ENCODE measurements around the gene ATP5IF1. TPM values are rescaled to one million over a fixed set of nuclear protein-coding genes. Genes with fewer than 3 reads are reported as not detected.

Gene ATP5IF1
- total and polyA plus RNA-seq, 2 of the 13 experiments (the other 11 are each of a cell fraction or from before 2014, with no cell fraction given), result 97.7 to 131 TPM

DNA sequence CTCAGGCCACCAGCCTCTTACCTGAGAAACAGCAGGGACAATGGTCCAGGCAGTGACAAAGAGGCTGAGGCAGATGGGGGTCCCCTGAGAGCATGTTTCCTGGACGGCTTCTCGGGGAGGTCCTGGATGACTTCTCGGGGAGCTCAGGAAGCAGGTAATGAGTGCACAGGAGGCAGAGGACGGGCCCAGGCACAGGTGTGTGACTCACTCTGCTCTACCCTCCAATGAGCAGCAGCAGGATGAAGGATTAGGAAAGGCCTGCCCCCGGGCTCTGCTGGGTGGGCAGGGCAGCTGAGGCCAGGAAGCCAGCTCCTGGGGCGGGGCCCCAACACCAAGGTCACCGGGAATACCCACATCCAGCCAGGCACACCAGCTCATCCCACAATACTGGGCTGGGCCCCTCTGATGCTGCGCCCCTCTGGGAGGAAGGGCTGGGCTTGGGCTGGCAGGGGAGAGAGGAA, 42.2 kb upstream of the ATP5IF1 start:
- intact Hi-C loops (cut with micrococcal nuclease; ENCODE audit: unreplicated experiment), result no loop called here
- CTCF ChIA-PET (ENCODE audit: low intra/inter-chr PET ratio, low total read pairs), result no interaction called here
- H3K4me3 ChIP-seq (replicated peaks in 1 of 3; ENCODE audit: insufficient read depth in 1 of 3, low read depth in 2 of 3, low read length in 3 of 3), result peak overlapping the region in 1 of 3 experiments; percentile 47; a peak in 1 of 6 replicates
- H3K9me3 ChIP-seq (ENCODE audit: low read length), result no peaks in the 10 kb centered on the region
- peaks cover 1 to 2% of the 10 kb centered on the region in 2 experiments; a peak in 1 of 5 replicates for H3K36me3 ChIP-seq (replicated peaks in 1 of 2; ENCODE audit: control insufficient read depth in 1 of 2, insufficient read depth in 2 of 2, low read length in 2 of 2)
- no TSS peak for BruUV-seq (replicated peaks)
- H3K27me3 ChIP-seq (ENCODE audit: control insufficient read depth in 1 of 2, insufficient read depth in 2 of 2, low read length in 2 of 2), result no peaks in the 10 kb centered on the region
- peaks cover 34% of the 10 kb centered on the region for H3K4me1 ChIP-seq (ENCODE audit: insufficient read depth, low read length)
- H3K79me2 ChIP-seq (ENCODE audit: insufficient read depth, low read length), result no peaks in the 10 kb centered on the region
- peak overlapping the region; percentile 10 for H3K9ac ChIP-seq (ENCODE audit: insufficient read depth, low read depth, low read length)
- peak overlapping the region; percentile 52 for H3K4me2 ChIP-seq (ENCODE audit: low read depth, low read length)
- H2AFZ ChIP-seq (ENCODE audit: low read length), result no peak overlapping the region
- 40% methylated on average over 3 of the region's 8 CpGs for WGBS (ENCODE audit: low lambda C conversion rate)
- FAIRE-seq, result no peak
- POLR2A ChIA-PET, result interaction anchor here (0.6 to 1.6 kb wide), 3 partner anchors 42 to 136 kb away, joined by 3 read pairs; partner anchors contain the start of genes ATP5IF1 and EYA3
- ATAC-seq, result peak; percentile 74
- H4K20me1 ChIP-seq (ENCODE audit: insufficient read depth, low read length), result no peaks in the 10 kb centered on the region
- H3K27ac ChIP-seq (ENCODE audit: extremely low read length, insufficient read depth, low read length), result no peak overlapping the region
- DNase-seq (ENCODE audit: low spot score), result peak; percentile 57
- in situ Hi-C loops (cut with HindIII; ENCODE audit: extremely low pct_ligation_motif_present, low pct_unique_long_range_greater_than_20kb), result no loop called here
- TF ChIP-seq KLF12 (CRISPR knock-in tag; IDR thresholded peaks at IDR 0.05; ENCODE audit: borderline replicate concordance), result no peak
- TF ChIP-seq, protein P1, sequence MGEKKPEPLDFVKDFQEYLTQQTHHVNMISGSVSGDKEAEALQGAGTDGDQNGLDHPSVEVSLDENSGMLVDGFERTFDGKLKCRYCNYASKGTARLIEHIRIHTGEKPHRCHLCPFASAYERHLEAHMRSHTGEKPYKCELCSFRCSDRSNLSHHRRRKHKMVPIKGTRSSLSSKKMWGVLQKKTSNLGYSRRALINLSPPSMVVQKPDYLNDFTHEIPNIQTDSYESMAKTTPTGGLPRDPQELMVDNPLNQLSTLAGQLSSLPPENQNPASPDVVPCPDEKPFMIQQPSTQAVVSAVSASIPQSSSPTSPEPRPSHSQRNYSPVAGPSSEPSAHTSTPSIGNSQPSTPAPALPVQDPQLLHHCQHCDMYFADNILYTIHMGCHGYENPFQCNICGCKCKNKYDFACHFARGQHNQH (CRISPR knock-in tag; IDR thresholded peaks at IDR 0.05), result 0 out of 2 replicates have a peak, but pooled peaks have one; percentile 23
- no peak for TF ChIP-seq NFE2L1 (CRISPR knock-in tag; IDR thresholded peaks at IDR 0.05; ENCODE audit: borderline replicate concordance)
- TF ChIP-seq, protein P2, sequence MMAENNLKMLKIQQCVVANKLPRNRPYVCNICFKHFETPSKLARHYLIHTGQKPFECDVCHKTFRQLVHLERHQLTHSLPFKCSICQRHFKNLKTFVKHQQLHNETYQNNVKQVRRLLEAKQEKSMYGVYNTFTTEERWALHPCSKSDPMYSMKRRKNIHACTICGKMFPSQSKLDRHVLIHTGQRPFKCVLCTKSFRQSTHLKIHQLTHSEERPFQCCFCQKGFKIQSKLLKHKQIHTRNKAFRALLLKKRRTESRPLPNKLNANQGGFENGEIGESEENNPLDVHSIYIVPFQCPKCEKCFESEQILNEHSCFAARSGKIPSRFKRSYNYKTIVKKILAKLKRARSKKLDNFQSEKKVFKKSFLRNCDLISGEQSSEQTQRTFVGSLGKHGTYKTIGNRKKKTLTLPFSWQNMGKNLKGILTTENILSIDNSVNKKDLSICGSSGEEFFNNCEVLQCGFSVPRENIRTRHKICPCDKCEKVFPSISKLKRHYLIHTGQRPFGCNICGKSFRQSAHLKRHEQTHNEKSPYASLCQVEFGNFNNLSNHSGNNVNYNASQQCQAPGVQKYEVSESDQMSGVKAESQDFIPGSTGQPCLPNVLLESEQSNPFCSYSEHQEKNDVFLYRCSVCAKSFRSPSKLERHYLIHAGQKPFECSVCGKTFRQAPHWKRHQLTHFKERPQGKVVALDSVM (CRISPR knock-in tag; IDR thresholded peaks at IDR 0.05), result no peak
- no peak for TF ChIP-seq ATF7-NPFF (CRISPR knock-in tag; IDR thresholded peaks at IDR 0.05; ENCODE audit: low read depth)
- no peak for TF ChIP-seq TCF7L2 (IDR thresholded peaks at IDR 0.05; ENCODE audit: low read depth, low read length)
- TF ChIP-seq CBX2 (IDR thresholded peaks at IDR 0.05; ENCODE audit: low read depth, low read length), result no peak
- TF ChIP-seq CBX2 (CRISPR knock-in tag; IDR thresholded peaks at IDR 0.05; ENCODE audit: low read depth), result no peak
- no peak for TF ChIP-seq SPEN (CRISPR knock-in tag; IDR thresholded peaks at IDR 0.05; ENCODE audit: low read depth)
- TF ChIP-seq, protein P3, sequence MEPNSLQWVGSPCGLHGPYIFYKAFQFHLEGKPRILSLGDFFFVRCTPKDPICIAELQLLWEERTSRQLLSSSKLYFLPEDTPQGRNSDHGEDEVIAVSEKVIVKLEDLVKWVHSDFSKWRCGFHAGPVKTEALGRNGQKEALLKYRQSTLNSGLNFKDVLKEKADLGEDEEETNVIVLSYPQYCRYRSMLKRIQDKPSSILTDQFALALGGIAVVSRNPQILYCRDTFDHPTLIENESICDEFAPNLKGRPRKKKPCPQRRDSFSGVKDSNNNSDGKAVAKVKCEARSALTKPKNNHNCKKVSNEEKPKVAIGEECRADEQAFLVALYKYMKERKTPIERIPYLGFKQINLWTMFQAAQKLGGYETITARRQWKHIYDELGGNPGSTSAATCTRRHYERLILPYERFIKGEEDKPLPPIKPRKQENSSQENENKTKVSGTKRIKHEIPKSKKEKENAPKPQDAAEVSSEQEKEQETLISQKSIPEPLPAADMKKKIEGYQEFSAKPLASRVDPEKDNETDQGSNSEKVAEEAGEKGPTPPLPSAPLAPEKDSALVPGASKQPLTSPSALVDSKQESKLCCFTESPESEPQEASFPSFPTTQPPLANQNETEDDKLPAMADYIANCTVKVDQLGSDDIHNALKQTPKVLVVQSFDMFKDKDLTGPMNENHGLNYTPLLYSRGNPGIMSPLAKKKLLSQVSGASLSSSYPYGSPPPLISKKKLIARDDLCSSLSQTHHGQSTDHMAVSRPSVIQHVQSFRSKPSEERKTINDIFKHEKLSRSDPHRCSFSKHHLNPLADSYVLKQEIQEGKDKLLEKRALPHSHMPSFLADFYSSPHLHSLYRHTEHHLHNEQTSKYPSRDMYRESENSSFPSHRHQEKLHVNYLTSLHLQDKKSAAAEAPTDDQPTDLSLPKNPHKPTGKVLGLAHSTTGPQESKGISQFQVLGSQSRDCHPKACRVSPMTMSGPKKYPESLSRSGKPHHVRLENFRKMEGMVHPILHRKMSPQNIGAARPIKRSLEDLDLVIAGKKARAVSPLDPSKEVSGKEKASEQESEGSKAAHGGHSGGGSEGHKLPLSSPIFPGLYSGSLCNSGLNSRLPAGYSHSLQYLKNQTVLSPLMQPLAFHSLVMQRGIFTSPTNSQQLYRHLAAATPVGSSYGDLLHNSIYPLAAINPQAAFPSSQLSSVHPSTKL (CRISPR knock-in tag; IDR thresholded peaks at IDR 0.05), result peak; percentile 35; the same call in 1 of the 2 replicates
- TF ChIP-seq SIN3B (IDR thresholded peaks at IDR 0.05; ENCODE audit: low read length), result no peak
- no peak for TF ChIP-seq TP53 (CRISPR knock-in tag; conservative IDR thresholded peaks at IDR 0.05)
- TF ChIP-seq SUZ12 (IDR thresholded peaks at IDR 0.05; ENCODE audit: low read depth, low read length), result no peak
- TF ChIP-seq GPN1 (CRISPR knock-in tag; IDR thresholded peaks at IDR 0.05; ENCODE audit: borderline replicate concordance), result no peak
- TF ChIP-seq HNRNPH1 (optimal IDR thresholded peaks at IDR 0.05; ENCODE audit: low read depth, low read length), result no peak
- TF ChIP-seq CREB1 (IDR thresholded peaks at IDR 0.05), result no peak
- no peak for TF ChIP-seq CREB1 (CRISPR knock-in tag; IDR thresholded peaks at IDR 0.05)
- TF ChIP-seq, protein P4, sequence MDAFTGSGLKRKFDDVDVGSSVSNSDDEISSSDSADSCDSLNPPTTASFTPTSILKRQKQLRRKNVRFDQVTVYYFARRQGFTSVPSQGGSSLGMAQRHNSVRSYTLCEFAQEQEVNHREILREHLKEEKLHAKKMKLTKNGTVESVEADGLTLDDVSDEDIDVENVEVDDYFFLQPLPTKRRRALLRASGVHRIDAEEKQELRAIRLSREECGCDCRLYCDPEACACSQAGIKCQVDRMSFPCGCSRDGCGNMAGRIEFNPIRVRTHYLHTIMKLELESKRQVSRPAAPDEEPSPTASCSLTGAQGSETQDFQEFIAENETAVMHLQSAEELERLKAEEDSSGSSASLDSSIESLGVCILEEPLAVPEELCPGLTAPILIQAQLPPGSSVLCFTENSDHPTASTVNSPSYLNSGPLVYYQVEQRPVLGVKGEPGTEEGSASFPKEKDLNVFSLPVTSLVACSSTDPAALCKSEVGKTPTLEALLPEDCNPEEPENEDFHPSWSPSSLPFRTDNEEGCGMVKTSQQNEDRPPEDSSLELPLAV (CRISPR knock-in tag; conservative IDR thresholded peaks at IDR 0.05; ENCODE audit: low read depth), result no peak

Data from HepG2 (cell line).